AML-193 (cell line): ENCODE data around the gene BICRA.
"Not testable (repeated sequence)": the region's sequence is repeated elsewhere in the genome, so short reads cannot be mapped to it uniquely, and the experiment has no call there.

ENCODE experiments used
- DNase-seq, 2 experiments: peaks; one replicate each; lab custom pipeline; 2025; lab: John Stamatoyannopoulos, UW

BICRA gene

DNA sequence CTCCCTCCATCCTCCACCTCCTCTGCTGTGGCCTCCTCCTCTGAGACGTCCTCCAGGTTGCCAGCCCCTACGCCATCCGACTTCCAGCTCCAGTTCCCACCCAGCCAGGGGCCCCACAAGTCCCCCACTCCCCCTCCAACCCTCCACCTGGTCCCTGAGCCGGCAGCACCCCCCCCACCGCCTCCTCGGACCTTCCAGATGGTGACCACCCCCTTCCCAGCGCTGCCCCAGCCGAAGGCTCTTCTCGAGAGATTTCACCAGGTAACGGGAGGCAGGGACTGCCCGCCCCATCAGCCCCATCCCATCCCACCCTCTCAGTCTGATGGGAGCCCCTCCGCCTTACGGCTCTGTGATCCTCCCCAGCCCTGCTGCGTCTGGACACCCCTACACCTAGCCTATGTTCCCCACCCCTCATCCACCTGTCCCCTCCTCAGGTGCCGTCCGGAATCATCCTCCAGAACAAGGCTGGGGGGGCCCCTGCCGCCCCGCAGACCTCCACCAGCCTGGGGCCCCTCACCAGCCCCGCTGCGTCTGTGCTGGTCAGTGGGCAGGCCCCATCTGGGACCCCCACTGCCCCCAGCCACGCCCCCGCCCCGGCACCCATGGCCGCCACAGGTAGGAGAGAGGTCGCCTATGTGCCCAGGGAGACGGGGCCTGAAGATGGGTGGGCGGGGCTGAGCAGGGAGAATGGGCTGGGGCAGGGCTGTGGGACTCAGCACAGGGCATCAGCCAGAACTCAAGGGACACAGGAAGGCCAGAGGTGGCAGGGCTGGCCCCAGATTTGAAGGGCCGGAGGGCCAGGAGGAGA is 85.7 kb downstream of the BICRA start:
- no peak for DNase-seq

DNA sequence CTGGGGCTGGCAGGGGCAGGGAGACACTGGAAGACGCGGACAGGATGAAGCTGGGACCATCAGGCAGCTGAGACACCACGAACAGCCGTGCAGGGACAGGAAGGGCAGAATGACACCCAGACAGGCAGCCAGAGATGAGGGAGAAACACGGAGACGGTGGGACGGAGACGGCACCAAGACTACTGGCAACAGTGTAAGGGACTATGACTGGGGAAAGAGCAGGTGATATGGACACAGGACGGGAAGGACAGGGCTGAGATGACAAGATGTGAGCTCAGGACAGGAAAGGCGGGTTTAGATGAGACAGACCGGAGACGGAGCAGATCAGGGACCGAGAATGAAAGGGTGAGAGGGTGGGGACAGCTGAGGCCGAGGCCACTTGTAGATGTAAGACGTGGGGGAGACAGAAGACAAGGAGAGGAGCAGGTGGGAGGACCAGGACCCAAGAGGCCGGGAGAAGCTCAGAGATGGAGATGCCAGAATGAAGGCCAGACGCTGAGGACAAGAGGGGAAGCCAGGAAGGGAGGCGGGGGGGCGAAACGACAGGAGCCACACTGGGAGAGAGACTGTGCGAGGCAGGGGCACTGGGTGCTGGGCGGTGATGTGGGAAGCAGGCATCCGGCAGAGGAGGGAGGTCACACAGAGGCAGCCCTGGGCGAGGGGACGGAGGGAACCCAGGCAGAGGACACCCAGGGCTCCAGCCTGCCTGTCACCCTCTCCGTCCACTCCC is 86.8 kb downstream of the BICRA start:
- no peak for DNase-seq

- no peak for DNase-seq
Observed at GRCh38 chr19:47696635-47697034, 87.7 kb downstream of the BICRA start.

- DNase-seq = peak; percentile 49 to 55
Observed at GRCh38 chr19:47697863-47698609, 89.1 kb downstream of the BICRA start.

DNA sequence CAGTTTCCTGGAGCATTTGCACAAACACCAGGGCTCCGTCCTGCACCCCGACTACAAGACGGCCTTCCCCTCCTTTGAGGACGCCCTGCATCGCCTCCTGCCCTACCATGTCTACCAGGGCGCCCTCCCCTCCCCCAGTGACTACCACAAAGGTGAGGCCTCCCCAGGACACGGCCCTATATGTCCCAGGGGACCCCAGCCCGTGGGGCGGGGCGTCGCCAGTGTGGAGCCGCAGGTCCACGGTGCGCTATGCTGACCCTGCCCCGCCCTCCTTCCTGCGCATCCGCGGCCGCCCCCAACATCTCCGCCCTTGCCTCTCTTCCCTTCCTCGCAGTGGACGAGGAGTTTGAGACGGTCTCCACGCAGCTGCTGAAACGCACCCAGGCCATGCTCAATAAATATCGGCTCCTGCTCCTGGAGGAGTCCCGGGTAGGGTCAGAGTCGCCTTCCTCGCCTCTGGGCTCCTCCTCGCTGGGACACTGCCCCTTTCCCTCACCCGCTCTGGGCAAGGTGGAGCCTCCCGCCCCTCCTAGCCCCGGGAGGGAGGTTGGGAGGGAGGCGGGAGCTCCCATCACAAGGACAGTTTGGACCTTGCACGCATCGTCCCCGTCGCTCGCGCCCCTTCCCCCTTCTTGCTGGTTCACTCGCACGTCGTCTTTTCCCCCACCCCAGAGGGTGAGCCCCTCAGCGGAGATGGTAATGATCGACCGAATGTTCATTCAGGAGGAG is 89.9 kb downstream of the BICRA start:
- DNase-seq = no peak

DNA sequence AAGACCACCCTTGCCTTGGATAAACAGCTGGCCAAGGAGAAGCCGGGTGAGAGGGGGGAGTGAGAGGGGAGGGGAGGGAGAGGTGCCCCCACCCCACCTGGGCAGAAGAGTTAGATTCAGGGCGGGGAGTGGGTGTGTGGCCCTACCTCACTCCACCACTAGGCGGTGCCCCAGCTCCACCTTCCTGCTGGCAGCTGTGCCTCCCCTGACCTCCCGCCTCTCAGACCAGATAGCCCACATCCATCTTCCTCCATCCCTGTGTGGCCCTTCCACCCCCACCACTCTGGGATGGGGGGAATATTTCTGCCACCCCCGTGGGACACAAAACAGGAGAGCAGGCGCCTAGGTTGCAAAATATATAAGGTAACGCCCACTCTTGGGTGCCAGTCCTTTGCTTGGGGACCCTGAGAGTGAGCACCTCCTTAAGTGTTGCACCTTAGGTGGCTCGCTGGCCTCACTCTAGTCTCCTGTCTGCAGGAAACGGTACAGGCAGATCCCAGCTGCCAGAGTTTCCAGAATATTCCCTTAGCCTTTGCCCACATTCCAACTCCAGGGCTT is 90.5 kb downstream of the BICRA start:
- peak; percentile 31 to 40 for DNase-seq

DNA sequence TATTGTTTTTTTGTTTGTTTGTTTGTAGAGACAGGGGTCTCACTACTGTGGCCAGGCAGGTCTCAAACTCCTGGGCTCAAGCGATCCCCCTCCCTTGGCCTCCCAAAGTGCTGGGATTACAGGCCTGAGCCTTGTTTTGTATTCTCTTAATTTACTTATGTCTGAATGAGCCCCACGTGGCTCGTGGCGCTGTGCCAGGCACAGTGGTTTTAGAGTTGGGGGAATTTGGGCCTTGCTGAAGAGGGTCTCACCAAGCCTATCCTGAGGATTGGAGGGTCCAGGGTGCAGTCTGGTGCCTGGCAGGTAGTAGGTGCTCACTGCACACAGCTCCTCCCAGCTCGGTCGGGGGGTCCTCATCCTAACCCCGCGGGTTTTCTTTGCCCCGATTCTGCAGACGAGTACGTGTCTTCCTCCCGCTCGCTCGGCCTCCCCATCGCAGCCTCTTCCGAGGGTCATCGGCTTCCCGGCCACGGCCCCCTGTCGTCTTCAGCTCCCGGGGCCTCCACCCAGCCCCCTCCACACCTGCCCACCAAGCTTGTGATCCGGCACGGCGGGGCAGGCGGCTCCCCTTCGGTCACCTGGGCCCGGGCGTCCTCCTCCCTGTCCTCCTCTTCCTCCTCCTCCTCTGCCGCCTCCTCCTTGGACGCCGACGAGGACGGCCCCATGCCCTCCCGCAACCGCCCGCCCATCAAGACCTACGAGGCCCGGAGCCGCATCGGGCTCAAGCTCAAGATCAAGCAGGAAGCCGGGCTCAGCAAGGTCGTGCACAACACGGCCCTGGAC is 92.2 kb downstream of the BICRA start:
- no peak for DNase-seq

- no peak for DNase-seq
Observed at GRCh38 chr19:47701717-47702552, 93.0 kb downstream of the BICRA start.

- DNase-seq = no peak
Observed at GRCh38 chr19:47702671-47703070, 93.7 kb downstream of the BICRA start.

DNA sequence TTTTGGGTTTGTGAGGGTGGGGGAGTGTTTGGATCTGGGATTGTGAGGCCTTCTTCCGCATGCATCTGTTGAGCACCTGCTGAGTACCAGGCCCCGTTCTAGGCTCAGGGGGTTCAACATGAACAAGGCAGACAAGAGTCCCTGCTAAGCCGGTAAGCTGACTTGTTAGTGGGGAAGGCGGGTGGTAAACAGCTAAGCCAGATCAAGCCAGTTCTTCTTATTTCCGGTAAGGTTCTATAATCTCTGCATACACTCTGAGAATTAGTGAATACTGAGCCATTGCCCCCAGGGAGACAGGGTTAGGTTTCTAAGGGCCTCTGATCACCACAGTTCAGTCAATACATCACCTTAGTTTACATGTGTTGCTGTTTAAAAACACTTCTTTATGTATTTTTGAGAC is 94.4 kb downstream of the BICRA start:
- DNase-seq = no peak

DNA sequence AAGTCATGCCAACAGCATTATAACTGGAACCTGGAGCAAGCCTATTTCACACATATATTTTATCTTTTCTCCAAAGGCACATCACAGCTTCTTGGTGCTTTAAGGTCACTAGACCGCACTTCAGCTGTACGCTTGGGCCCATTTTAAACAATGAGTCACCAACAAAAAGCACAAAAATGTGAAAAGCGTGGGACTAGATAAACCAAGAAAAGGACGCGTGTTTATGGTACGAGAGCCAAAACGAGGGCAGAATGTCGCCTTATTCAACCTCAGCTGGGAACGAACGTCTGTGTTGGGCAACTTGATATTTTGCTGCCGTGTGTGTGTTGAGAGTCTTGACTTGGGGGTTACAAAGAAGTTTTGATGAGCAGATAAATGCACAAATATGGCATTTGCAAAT is 95.1 kb downstream of the BICRA start:
- no peak for DNase-seq

DNA sequence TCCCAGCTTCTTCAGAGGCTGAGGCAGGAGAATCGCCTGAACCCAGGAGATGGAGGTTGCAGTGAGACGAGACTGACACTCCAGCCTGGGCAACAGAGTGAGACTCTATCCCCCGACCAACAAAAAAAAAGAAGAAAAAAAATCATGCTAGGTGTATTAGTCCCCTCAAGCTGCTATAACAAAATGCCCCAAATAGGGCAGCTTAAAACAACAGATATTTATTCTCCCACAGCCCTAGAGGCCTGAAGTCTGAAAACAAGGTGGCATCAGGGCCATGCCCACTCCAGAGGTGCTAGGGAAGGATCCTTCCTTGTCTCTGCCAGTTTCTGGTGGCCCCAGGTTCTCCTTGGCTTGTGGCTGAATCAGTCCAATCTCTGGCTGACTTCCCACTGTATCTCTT is 95.7 kb downstream of the BICRA start:
- DNase-seq = no peak

DNA sequence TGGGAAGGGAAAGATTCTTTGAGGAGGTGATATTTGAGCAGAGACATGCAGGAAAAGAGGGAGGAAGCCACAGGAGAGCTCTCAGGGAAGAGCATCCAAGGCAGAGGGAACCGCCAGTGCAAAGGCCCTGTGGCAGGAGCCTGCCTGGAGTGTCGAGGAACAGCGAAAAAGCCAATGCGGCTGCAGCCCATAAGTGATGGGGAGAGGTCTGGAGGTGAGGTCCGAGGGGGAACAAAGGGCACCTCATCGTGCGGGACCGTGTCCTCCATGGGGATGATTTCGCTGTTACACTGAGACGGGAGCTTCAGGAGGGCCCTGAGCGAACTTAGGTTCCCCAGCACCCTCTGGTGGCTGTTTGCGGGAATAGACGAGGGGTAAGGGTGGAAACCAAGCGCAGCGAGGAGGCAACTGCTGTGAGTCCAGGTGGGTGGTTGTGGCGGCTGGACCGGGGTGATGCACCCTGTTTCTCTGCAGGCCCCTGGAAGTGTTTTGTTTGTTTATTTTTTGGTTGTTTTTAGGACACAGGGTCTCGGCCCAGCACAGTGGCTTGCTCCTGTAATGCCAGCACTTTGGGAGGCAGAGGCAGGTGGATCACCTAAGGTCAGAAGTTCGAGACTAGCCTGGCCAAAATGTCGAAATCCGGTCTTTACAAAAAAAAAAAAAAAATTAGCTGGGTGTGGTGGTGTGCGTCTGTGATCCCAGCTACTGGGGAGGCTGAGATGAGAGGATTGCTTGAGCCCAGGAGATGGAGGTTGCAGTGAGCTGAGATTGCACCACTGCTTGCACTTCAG is 98.4 kb downstream of the BICRA start:
- DNase-seq = peak; percentile 71 to 76

DNA sequence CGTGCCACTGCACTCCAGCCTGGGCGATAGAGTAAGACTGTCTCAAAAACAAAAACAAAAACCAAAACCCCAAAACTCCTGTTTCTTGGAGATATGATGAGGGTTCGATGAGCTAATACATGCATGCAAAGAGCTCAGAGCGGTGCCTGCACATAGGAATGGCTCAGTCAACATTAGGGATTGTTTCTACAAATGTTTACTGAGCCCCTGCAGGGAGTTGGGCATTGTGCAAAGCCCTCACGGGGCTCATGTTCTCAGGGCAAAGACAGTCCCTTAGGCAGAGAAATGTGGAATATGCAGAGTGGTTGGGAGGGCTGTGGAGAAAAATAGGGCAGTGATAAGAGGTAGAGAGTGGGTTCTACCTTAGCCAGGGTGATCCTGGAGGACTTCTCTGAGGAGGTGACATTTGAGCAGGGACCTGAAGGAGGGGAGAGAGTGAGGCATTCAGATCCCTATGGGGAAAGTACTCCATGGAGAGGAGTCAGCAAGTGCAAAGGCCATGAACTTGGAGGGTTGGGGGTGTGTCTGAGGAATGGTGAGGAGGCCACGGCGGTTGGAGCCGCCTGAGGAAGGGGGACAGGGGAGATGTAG is 102.8 kb downstream of the BICRA start:
- no peak for DNase-seq

DNA sequence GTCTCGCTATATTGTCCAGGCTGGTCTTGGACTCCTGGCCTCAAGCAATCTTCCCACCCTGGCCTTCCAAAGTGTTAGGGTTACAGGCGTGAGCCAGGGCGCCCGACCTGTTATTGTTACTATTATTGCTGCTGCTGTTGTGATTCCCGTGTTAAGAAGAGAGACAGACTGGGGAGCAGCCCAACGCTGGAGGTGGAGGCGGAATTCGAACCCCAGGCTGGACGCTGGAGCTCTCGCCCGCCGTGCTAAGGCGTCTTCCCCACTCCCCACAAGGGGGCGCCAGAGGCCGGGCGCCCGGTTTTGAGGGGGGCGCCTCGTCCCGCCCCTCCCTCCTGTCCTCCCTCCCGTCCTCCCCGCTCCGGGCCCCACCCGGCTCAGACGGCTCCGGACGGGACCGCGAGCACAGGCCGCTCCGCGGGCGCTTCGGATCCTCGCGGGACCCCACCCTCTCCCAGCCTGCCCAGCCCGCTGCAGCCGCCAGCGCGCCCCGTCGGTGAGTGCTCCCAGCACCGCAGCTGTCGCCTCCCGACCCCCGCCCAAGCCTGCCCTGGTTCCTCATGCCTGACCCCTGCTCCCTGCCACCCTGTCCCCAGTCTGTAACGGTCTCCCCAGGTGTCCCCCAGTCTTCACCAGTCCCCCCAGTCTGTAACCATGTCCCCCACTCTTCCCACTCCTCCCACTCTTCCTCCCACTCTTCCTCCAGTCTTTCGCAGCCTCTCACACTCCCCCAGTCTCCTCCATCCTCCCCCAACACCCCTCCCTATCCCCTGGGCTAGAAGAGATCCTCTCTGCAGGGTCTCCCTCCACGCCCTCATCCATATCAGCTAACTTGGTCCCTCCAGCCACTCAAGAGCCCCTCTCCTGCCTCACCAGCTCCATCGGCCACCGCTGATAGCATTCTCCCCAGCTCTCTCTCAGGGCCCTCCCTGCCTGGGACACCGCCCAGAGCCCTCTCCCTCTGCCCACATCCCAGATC is 104.4 kb downstream of the BICRA start, which contains the start of gene EHD2:
TSS of gene EHD2 (plus strand) at position 377 of the 976 bp plus-strand sequence. CDS start 3,191 bp downstream, outside the sequence.
- peak; percentile 18 to 24 for DNase-seq

GRCh38 chr19:47714339-47714738 is 105.4 kb downstream of the BICRA start:
- DNase-seq = no peak

DNA sequence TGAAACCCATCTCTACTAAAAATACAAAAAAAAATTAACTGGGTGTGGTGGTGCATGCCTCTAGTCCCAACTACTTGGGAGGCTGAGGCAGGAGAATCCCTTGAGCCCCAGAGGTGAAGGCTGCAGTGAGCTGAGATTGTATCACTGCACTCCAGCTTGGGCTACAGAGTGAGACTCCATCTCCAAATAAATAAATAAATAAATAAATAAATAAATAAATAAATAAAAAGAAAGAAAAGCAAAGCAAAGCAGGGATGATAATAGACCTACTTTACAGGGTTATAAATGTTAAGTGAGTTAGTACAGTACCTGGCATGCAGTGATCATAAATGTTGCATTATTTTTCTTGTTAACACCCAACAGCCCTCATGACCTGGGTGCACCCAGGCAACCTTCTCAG is 105.9 kb downstream of the BICRA start:
- DNase-seq = not testable (repeated sequence)
